MV-4-11 (cell line): Measurements from ENCODE around the gene NT5C3A.
"Not testable (repeated sequence)": the region's sequence is repeated elsewhere in the genome, so short reads cannot be mapped to it uniquely, and the experiment has no call there.

Experiments used
- DNase-seq: peaks from one replicate; lab custom pipeline; 2025; lab: John Stamatoyannopoulos, UW

The NT5C3A gene

GRCh38 chr7:33041631-33042428, 20.7 kb downstream of the NT5C3A start:
- DNase-seq: no peak

GRCh38 chr7:33040803-33041516, 21.6 kb downstream of the NT5C3A start:
- no peak for DNase-seq

GRCh38 chr7:33039903-33040292, 22.7 kb downstream of the NT5C3A start:
- DNase-seq: no peak

GRCh38 chr7:33039257-33039902, 23.2 kb downstream of the NT5C3A start:
- DNase-seq: peak; percentile 13

- no peak for DNase-seq
Measured at GRCh38 chr7:33038639-33039038, 23.9 kb downstream of the NT5C3A start.

- DNase-seq: no peak
Measured at GRCh38 chr7:33035776-33036175, 26.8 kb downstream of the NT5C3A start.

GRCh38 chr7:33024189-33024757, 38.3 kb downstream of the NT5C3A start:
- no peak for DNase-seq

GRCh38 chr7:33012364-33012763, 50.2 kb downstream of the NT5C3A start:
- DNase-seq: no peak

- DNase-seq: no peak
Measured at GRCh38 chr7:33009734-33010133, 52.8 kb downstream of the NT5C3A start.

GRCh38 chr7:33005690-33006089, 56.9 kb downstream of the NT5C3A start:
- DNase-seq: not testable (repeated sequence)

GRCh38 chr7:33005193-33005592, 57.4 kb downstream of the NT5C3A start:
- not testable (repeated sequence) for DNase-seq

- DNase-seq: not testable (repeated sequence)
Measured at GRCh38 chr7:33004104-33004616, 58.4 kb downstream of the NT5C3A start.

GRCh38 chr7:33003111-33003510, 59.5 kb downstream of the NT5C3A start:
- not testable (repeated sequence) for DNase-seq

- not testable (repeated sequence) for DNase-seq
Measured at GRCh38 chr7:32999380-32999779, 63.2 kb downstream of the NT5C3A start.

- not testable (repeated sequence) for DNase-seq
Measured at GRCh38 chr7:32998361-32999171, 64.0 kb downstream of the NT5C3A start.

- not testable (repeated sequence) for DNase-seq
Measured at GRCh38 chr7:32997956-32998355, 64.6 kb downstream of the NT5C3A start.

GRCh38 chr7:32992750-32993149, 69.8 kb downstream of the NT5C3A start:
- not testable (repeated sequence) for DNase-seq

GRCh38 chr7:32991975-32992700, 70.4 kb downstream of the NT5C3A start:
- not testable (repeated sequence) for DNase-seq

GRCh38 chr7:32991068-32991585, 71.4 kb downstream of the NT5C3A start:
- DNase-seq: not testable (repeated sequence)

- not testable (repeated sequence) for DNase-seq
Measured at GRCh38 chr7:32988148-32988547, 74.4 kb downstream of the NT5C3A start.
